Neural crest cell (in vitro differentiated cells): ENCODE data around the gene AGAP3. TPM values are rescaled to one million over a fixed set of nuclear protein-coding genes. Genes with fewer than 3 reads are reported as not detected.

Experiments
- DNase-seq: peaks from one replicate; pipeline ENCODE4 v3.0.0; 2021; ENCODE audit warnings: low read depth, mixed read lengths, low spot score
- H3K27ac Mint-ChIP-seq: one replicate; pipeline ENCODE4 v1.8.0; 2021; ENCODE audit warnings: mild to moderate bottlenecking, mixed read lengths; ENCODE audit not compliant: unreplicated experiment
- H3K27me3 Mint-ChIP-seq: 2 replicates; pipeline ENCODE4 v1.8.0; 2021; ENCODE audit warnings: low read depth, mild to moderate bottlenecking, mixed read lengths
- H3K36me3 Mint-ChIP-seq: 2 replicates; pipeline ENCODE4 v1.8.0; 2021; ENCODE audit warnings: low read depth, mild to moderate bottlenecking, mixed read lengths
- H3K4me1 Mint-ChIP-seq: 2 replicates; pipeline ENCODE4 v1.8.0; 2021; ENCODE audit warnings: mixed read lengths
- H3K4me3 Mint-ChIP-seq: one replicate; pipeline ENCODE4 v1.8.0; 2021; ENCODE audit warnings: mild to moderate bottlenecking, mixed read lengths
- H3K9me3 Mint-ChIP-seq: 2 replicates; pipeline ENCODE4 v1.8.0; 2021; ENCODE audit warnings: mixed read lengths
- CTCF ChIP-seq: fragments of 200-600 bp; sonication (generic); conservative IDR thresholded peaks from 2 replicates; pipeline ENCODE4 v1.5.0; 2021; ENCODE audit warnings: antibody characterized with exemption, mild to moderate bottlenecking
- total RNA-seq: library from RNA; stranded (reverse); gene quantifications from 2 replicates; pipeline ENCODE4 v1.2.1, GENCODE V29; 2021

AGAP3 gene
- total RNA-seq, 1 donor from 2014 or later, result 139 TPM

- Mint-ChIP-seq H3K4me3 (peak overlapping the region; percentile 91), H3K9me3 (no peaks in the 10 kb centered on the region), H3K4me1 (peaks cover 20% of the 10 kb centered on the region), H3K36me3 (peaks cover 7% of the 10 kb centered on the region), H3K27me3 (no peaks in the 10 kb centered on the region), H3K27ac (peak overlapping the region; percentile 14)
- no peak for TF ChIP-seq CTCF
- no peak for DNase-seq
Observed at GRCh38 chr7:151077705-151078232, 8.5 kb upstream of the AGAP3 start.

- Mint-ChIP-seq H3K4me1 (peaks cover 22% of the 10 kb centered on the region), H3K4me3 (peak overlapping the region; percentile 91), H3K36me3 (peaks cover 7% of the 10 kb centered on the region), H3K27ac (peak overlapping the region; percentile 14), H3K9me3 (no peaks in the 10 kb centered on the region), H3K27me3 (no peaks in the 10 kb centered on the region)
- no peak for DNase-seq
- no peak for TF ChIP-seq CTCF
Observed at GRCh38 chr7:151078233-151079040, 7.8 kb upstream of the AGAP3 start.

GRCh38 chr7:151079199-151079910 is 6.9 kb upstream of the AGAP3 start:
- Mint-ChIP-seq H3K27me3 (no peaks in the 10 kb centered on the region), H3K4me3 (peak overlapping the region; percentile 91), H3K36me3 (peaks cover 7% of the 10 kb centered on the region), H3K4me1 (peaks cover 22% of the 10 kb centered on the region), H3K27ac (no peak overlapping the region), H3K9me3 (no peaks in the 10 kb centered on the region)
- TF ChIP-seq CTCF, result no peak
- DNase-seq, result no peak

GRCh38 chr7:151080067-151080521 is 6.2 kb upstream of the AGAP3 start:
- Mint-ChIP-seq H3K27ac (peak overlapping the region; percentile 73), H3K4me3 (peak overlapping the region; percentile 91), H3K4me1 (peaks cover 27% of the 10 kb centered on the region), H3K36me3 (peaks cover 7% of the 10 kb centered on the region), H3K9me3 (no peaks in the 10 kb centered on the region), H3K27me3 (no peaks in the 10 kb centered on the region)
- peak; percentile 17 for TF ChIP-seq CTCF
- DNase-seq, result no peak

GRCh38 chr7:151080522-151081169 is 5.6 kb upstream of the AGAP3 start, which contains the start of gene FASTK:
TSS of gene FASTK (minus strand) at chr7:151080809. CDS start at chr7:151080766, 43 bp downstream.
- Mint-ChIP-seq H3K4me1 (peaks cover 32% of the 10 kb centered on the region), H3K4me3 (peak within 1 kb of the TSS; percentile 91), H3K9me3 (no peaks in the 10 kb centered on the region), H3K27me3 (peaks cover 1% of the 10 kb centered on the region), H3K36me3 (peaks cover 4% of the 10 kb centered on the region), H3K27ac (peak within 1 kb of the TSS; percentile 73)
- TF ChIP-seq CTCF, result peak; percentile 3
- peak; percentile 78 for DNase-seq
